Fibroblast of villous mesenchyme (primary cell): ENCODE results near the gene SCNN1B. TPM values are rescaled to one million over a fixed set of nuclear protein-coding genes. Genes with fewer than 3 reads are reported as not detected.

ENCODE experiments used
- DNase-seq: peaks from one replicate; pipeline ENCODE4 v3.0.0-alpha.2; 2010; ENCODE audit warnings: low read depth
- H3K4me3 ChIP-seq: 2 replicates; pipeline ENCODE4 v1.5.1; 2011; ENCODE audit warnings: low read depth, mild to moderate bottlenecking, low read length
- total RNA-seq: library from RNA; depleted of rRNA; stranded (reverse); fragments of >200 nt; gene quantifications from 2 replicates; pipeline ENCODE4 v1.2.3, GENCODE V29; 2012
- TF ChIP-seq, protein P1 (sequence below): IDR thresholded peaks from 2 replicates; pipeline ENCODE4 v1.5.1; 2012; ENCODE audit warnings: low read depth, mild to moderate bottlenecking, low read length; ENCODE audit not compliant: insufficient read depth

SCNN1B gene
- total RNA-seq, 1 donor: not detected

DNA sequence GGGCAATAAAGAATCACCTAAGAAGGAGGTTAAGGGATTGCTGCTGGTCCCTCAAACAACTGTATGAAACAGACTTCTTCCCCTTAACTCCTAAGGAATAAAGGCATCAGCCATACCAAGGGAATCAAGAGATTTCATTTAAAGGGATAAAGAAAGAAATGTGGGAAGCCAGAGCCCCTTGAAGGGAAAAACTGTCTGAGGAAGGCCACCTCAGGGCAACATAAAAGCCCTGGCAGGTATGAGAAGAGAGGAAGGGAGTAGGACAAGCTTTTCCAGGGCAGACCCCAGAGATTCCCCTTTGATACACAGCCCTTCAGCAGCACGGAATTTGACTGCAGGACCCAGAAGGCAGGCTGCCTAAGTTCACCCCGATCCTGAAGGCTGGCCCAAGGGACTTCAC is 107.4 kb downstream of the SCNN1B start:
- no peak for DNase-seq
- TF ChIP-seq, protein P1, sequence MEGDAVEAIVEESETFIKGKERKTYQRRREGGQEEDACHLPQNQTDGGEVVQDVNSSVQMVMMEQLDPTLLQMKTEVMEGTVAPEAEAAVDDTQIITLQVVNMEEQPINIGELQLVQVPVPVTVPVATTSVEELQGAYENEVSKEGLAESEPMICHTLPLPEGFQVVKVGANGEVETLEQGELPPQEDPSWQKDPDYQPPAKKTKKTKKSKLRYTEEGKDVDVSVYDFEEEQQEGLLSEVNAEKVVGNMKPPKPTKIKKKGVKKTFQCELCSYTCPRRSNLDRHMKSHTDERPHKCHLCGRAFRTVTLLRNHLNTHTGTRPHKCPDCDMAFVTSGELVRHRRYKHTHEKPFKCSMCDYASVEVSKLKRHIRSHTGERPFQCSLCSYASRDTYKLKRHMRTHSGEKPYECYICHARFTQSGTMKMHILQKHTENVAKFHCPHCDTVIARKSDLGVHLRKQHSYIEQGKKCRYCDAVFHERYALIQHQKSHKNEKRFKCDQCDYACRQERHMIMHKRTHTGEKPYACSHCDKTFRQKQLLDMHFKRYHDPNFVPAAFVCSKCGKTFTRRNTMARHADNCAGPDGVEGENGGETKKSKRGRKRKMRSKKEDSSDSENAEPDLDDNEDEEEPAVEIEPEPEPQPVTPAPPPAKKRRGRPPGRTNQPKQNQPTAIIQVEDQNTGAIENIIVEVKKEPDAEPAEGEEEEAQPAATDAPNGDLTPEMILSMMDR: no peak
- no peak overlapping the region for H3K4me3 ChIP-seq

DNA sequence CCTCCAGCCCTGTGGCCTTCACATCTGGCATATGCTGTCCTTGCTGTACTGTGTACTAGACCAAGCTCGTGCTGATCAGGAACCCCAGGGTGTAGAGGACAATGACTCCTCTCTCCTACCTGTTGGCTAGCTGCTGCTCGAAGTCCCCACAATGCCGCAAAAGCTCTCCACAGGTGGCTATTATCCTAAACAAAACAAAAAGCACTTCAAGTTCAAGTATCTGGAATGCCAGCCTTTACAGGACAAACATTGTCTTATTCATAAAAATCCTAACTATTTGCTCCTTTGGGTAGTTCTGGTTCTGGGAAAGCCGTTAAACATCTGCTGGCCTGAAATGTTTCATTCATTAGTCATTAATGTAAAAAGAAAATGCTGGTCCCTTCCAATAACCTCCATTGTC is 108.1 kb downstream of the SCNN1B start:
- TF ChIP-seq, protein P1: no peak
- DNase-seq: no peak
- no peak overlapping the region for H3K4me3 ChIP-seq

DNA sequence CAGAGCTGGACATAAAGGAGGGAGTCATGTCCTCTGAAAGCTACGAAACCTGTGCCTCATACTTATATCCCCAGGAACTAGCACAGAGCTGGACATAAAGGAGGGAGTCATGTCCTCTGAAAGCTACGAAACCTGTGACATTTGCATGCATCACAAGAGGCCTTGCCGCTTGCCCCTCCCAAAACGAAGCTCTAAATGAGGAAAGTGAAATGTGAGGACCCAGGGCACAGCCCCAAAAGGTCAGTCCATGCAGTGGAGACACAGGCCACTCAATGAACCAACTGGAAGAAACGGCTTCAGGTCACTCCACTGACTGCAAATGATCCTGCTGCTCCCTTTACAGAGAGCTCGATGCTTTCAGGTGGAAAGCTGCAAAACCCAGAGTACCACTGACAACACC is 112.6 kb downstream of the SCNN1B start:
- DNase-seq: no peak
- no peak overlapping the region for H3K4me3 ChIP-seq
- TF ChIP-seq, protein P1: no peak

- H3K4me3 ChIP-seq: no peak overlapping the region
- no peak for DNase-seq
- TF ChIP-seq, protein P1: no peak
These were observed 114.7 kb downstream of the SCNN1B start for GRCh38 chr16:23416816-23417215.

DNA sequence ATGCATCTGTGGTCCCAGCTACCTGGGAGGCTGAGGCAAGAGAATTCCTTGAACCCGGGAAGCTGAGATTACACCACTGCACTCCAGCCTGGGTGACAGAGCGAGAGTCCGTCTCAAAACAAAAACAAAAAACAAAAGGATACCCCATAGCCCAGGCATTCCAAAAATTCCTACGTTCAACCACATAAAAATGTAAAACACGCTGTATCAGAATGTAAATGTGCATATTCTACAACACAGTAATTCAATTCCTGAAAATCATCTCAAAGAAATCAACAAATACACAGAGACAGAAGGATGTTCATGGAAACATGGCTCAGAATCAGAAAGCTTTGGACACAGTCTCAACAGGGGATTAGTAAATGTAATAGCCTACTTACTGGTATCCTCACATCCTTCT is 117.9 kb downstream of the SCNN1B start:
- DNase-seq: peak; percentile 55
- H3K4me3 ChIP-seq: no peak overlapping the region
- TF ChIP-seq, protein P1: no peak

DNA sequence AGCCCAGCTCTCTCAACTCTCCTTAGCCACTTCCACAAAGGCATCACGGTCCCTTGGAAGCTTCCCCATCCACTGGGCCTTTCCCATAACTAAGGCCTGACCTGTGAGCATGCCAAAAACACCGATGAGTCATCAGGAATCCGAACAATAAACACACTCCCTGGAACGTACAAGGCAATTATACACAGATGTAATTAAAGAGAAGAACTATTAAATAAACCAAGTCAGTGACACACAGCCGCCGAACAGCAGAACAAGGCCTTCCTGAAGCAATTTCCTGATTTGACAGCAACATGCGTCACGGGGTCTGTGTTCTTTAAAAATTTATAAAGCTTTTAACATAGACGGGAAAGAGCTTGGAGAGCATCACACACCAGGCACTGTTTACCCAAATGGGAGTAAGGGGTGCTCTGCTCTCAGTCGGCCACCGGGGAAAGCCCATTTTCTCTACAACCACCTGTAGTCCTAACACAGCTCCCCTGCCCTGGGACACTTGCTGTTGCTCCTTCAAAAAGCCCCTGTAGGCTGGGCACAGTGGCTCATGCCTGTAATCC is 121.5 kb downstream of the SCNN1B start:
- DNase-seq: peak; percentile 98
- H3K4me3 ChIP-seq: no peak overlapping the region
- TF ChIP-seq, protein P1: no peak
